ENCODE data around the gene GPR183.

The GPR183 gene, protein sequence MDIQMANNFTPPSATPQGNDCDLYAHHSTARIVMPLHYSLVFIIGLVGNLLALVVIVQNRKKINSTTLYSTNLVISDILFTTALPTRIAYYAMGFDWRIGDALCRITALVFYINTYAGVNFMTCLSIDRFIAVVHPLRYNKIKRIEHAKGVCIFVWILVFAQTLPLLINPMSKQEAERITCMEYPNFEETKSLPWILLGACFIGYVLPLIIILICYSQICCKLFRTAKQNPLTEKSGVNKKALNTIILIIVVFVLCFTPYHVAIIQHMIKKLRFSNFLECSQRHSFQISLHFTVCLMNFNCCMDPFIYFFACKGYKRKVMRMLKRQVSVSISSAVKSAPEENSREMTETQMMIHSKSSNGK

DNA sequence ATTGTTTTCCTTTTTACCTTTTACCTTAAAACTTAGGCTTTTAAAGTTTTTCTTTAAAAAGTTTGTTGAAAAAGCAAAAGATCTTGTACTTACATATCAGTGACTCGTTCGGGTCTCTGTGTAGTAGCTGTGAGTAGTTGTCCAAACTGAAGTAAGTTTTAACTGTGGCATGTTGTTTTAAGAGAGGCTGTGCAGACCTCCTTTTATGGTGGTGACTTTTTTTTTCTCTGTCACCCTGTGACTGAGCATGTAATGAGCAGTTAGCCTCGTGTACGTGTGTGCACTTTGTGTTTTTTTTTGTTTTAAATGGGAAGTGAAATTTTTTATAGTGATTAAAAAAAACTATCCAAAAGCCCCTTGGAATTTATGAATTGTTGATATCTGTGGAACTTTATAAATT is at the start of gene GPR183:
Gene GPR183, minus strand, starts transcription at position 153 of the 400 bp plus-strand sequence. CDS start 11,254 bp downstream, outside the sequence.
- TF ChIP-seq, protein P1, sequence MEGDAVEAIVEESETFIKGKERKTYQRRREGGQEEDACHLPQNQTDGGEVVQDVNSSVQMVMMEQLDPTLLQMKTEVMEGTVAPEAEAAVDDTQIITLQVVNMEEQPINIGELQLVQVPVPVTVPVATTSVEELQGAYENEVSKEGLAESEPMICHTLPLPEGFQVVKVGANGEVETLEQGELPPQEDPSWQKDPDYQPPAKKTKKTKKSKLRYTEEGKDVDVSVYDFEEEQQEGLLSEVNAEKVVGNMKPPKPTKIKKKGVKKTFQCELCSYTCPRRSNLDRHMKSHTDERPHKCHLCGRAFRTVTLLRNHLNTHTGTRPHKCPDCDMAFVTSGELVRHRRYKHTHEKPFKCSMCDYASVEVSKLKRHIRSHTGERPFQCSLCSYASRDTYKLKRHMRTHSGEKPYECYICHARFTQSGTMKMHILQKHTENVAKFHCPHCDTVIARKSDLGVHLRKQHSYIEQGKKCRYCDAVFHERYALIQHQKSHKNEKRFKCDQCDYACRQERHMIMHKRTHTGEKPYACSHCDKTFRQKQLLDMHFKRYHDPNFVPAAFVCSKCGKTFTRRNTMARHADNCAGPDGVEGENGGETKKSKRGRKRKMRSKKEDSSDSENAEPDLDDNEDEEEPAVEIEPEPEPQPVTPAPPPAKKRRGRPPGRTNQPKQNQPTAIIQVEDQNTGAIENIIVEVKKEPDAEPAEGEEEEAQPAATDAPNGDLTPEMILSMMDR (conservative IDR thresholded peaks at IDR 0.05), result no peak
- H3K27ac ChIP-seq, result no peak within 1 kb of the TSS

DNA sequence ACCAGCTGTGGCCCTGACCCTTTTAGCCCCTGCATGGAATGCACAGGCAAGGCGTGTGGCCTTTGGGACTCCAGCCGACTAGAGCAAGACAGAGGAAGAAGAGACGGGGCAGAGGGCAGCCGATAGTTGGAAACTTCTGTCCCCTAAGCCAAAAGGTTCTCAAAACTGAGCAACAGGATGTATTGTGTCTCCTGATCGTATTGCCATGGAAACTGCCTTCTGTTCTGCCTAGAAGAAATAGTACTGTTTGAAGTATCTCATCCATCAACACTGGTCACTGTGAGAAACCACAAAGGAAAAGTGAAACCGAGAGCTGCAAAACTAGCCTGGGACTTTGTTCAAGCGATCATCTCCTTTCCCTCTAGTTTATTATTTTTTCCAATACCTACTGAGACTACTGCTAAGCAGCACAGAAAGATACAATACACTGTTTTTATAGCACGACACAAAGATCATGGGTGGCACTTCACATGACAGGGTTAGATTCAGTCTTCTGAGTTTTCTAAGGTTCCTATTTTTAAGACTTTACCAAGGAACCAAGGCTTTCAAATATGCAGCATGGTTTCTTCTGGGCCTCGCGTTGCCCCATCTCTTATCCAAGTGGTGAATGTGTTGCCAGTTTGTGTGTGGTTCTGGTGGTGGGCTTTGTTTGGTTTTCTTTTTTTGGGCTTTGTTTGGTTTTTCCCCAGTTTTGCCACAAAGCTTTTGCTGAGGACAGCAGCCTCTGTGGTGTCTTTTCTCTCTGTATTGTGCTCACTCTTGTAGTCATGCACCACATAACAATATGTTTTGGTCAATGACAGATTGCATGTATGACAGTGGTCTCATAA is 49.3 kb upstream of the GPR183 start:
- TF ChIP-seq, protein P1 (conservative IDR thresholded peaks at IDR 0.05), result no peak
- peak overlapping the region; percentile 48 for H3K27ac ChIP-seq

DNA sequence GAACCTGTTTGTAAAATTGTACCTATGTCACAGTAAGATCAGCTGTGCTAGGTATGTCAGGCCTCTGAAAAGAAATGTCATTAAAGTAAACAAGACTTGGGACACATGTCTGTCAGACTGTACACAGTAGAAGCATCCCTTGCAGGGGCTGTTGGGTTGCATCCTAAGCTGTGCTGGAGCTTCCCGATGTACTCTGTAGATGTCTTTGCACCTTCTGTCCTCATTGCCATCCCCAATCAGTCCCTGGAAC is 48.7 kb upstream of the GPR183 start:
- H3K27ac ChIP-seq, result peak overlapping the region; percentile 48
- TF ChIP-seq, protein P1 (conservative IDR thresholded peaks at IDR 0.05), result no peak

DNA sequence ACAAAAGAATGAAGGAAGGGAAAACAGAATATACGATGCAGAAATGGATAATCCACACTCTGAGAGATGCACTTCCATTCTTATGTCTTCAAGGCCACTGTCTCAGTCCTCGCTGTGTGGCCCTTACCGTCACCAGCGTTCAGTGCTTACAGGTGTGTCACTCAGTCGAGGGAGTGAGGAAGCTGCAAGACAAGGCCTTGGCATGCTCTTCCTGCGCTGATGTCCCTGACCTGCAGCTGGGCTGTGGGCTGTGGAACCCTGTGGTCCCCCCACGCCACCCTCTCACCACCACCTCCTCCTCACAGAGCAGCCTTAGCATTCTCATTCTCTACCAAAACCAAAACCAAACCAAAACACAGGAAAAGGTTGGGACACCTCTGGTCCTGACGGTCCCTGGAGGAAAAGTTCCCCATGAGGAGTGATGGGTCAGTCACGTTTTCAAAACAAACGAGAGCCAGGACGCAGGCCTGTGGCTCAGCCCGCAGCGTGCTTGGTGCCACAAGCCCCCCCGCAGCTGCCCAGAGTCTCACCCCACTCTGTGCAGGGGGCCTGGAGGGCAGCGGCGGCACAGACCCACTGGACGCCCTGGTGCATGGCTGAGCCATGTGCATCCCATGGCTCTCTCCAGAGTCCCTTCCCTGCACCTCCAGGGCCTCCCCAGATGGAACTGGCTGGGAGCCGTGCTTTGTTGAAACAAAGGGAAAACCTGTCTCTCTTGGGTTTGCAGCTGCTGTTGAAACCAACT is 48.2 kb upstream of the GPR183 start:
- TF ChIP-seq, protein P1 (conservative IDR thresholded peaks at IDR 0.05), result no peak
- peak overlapping the region; percentile 48 for H3K27ac ChIP-seq

DNA sequence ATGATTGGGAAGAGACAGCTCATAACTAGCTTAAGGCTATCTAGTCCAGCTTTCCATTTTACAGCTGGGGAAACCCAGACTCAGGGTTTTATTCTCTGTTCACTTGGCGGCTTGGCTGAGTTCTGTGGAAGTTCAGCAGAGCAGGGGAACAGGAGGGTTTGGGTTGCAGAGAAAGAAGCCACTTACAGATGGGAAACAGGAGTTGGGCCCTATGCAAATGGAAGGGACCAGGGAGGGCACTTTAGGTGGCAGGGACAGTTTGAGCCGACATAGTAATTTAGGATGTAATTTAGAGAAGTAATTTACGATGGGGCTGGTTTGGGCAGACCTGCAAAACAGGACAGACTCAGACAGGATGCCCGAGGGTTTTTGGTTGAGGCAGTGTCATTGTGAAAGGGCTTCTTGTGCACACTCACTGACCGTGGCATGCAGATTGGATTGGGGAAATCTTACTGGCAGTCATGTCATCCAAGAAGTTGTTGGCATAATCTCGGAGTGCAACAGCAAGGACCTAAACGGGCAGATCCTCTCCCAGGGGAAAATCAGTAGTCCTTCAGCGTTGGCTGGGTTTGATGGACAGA is 47.3 kb upstream of the GPR183 start:
- TF ChIP-seq, protein P1 (conservative IDR thresholded peaks at IDR 0.05), result no peak
- H3K27ac ChIP-seq, result peak overlapping the region; percentile 48

DNA sequence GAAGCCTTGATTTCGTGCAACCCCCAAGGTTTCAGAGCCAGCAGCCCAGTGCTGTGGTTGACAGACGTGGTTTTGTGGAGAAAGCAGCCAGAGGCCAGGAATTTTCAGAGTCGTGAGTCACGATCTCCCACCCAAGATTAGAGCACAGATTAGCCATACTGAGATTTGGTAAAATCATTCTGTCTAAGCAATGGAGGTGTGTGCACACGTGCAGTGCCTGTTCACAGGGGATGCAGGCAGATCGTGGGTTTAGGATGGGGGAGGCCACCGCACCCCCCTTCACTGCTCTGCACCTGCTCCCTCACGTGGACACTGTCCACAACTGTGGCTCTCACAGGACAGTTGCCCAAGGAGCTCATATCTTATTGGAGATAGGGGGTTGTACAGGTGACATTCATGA is 46.6 kb upstream of the GPR183 start:
- peak overlapping the region; percentile 48 for H3K27ac ChIP-seq
- TF ChIP-seq, protein P1 (conservative IDR thresholded peaks at IDR 0.05), result no peak

DNA sequence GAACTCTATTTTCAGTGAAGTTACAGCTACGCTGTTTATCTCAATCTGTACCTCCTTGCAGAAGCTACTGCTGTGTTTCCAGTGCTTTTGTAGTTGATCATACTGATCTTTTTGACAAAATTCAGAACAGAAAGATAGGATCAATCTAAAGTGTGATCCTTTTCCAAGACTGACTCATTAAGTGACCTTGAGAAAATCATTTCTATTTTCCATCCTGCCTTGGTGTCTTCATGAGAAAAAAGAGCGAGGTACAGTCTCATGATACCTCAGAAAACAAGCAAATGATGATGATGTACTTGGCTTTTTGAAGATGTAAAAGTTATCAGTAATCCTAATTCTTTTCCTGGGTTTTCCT is 46.0 kb upstream of the GPR183 start:
- TF ChIP-seq, protein P1 (conservative IDR thresholded peaks at IDR 0.05), result no peak
- no peak overlapping the region for H3K27ac ChIP-seq

Measured in VCaP (cell line).